ENCODE results near the gene ORC1.

Gene ORC1

DNA sequence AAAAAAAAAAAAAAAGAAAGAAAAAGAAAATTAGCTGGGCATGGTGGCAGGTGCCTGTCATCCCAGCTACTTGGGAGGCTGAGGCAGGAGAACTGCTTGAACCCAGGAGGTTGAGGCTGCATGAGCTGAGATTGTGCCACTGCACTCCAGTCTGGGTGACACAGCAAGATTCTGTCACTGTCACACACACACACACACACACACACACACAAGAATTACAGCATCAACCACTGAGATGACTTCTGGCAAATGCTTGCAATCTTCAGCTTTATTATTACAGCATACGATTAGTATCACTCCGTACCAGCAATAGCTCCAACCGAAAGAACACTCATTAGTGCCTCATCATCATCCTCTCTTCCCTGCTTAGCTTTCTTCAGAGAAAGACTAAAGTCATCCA is 4.6 kb downstream of the ORC1 start:
- Histone ChIP-seq H3K27me3 (ENCODE audit: insufficient read depth, poor library complexity, severe bottlenecking) (no peaks in the 10 kb centered on the region), H3K27ac (replicated peaks) (no peak overlapping the region), H3K4me3 (replicated peaks; ENCODE audit: insufficient read depth, low read length) (no peak overlapping the region)
- TF ChIP-seq POLR2AphosphoS5 (IDR thresholded peaks at IDR 0.05; ENCODE audit: low read depth) (no peak), SPI1 (IDR thresholded peaks at IDR 0.05; ENCODE audit: borderline replicate concordance, low read depth) (no peak), GABPA (IDR thresholded peaks at IDR 0.05; ENCODE audit: low read depth) (no peak)
- TF ChIP-seq, protein P1, sequence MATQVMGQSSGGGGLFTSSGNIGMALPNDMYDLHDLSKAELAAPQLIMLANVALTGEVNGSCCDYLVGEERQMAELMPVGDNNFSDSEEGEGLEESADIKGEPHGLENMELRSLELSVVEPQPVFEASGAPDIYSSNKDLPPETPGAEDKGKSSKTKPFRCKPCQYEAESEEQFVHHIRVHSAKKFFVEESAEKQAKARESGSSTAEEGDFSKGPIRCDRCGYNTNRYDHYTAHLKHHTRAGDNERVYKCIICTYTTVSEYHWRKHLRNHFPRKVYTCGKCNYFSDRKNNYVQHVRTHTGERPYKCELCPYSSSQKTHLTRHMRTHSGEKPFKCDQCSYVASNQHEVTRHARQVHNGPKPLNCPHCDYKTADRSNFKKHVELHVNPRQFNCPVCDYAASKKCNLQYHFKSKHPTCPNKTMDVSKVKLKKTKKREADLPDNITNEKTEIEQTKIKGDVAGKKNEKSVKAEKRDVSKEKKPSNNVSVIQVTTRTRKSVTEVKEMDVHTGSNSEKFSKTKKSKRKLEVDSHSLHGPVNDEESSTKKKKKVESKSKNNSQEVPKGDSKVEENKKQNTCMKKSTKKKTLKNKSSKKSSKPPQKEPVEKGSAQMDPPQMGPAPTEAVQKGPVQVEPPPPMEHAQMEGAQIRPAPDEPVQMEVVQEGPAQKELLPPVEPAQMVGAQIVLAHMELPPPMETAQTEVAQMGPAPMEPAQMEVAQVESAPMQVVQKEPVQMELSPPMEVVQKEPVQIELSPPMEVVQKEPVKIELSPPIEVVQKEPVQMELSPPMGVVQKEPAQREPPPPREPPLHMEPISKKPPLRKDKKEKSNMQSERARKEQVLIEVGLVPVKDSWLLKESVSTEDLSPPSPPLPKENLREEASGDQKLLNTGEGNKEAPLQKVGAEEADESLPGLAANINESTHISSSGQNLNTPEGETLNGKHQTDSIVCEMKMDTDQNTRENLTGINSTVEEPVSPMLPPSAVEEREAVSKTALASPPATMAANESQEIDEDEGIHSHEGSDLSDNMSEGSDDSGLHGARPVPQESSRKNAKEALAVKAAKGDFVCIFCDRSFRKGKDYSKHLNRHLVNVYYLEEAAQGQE (IDR thresholded peaks at IDR 0.05; ENCODE audit: insufficient replicate concordance, low read depth) = no peak
- TF ChIP-seq, protein P2, sequence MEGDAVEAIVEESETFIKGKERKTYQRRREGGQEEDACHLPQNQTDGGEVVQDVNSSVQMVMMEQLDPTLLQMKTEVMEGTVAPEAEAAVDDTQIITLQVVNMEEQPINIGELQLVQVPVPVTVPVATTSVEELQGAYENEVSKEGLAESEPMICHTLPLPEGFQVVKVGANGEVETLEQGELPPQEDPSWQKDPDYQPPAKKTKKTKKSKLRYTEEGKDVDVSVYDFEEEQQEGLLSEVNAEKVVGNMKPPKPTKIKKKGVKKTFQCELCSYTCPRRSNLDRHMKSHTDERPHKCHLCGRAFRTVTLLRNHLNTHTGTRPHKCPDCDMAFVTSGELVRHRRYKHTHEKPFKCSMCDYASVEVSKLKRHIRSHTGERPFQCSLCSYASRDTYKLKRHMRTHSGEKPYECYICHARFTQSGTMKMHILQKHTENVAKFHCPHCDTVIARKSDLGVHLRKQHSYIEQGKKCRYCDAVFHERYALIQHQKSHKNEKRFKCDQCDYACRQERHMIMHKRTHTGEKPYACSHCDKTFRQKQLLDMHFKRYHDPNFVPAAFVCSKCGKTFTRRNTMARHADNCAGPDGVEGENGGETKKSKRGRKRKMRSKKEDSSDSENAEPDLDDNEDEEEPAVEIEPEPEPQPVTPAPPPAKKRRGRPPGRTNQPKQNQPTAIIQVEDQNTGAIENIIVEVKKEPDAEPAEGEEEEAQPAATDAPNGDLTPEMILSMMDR (IDR thresholded peaks at IDR 0.05; ENCODE audit: insufficient read depth, low read length) = no peak
- no peak for DNase-seq (ENCODE audit: low read depth in 1 of 2, low spot score in 1 of 2)

DNA sequence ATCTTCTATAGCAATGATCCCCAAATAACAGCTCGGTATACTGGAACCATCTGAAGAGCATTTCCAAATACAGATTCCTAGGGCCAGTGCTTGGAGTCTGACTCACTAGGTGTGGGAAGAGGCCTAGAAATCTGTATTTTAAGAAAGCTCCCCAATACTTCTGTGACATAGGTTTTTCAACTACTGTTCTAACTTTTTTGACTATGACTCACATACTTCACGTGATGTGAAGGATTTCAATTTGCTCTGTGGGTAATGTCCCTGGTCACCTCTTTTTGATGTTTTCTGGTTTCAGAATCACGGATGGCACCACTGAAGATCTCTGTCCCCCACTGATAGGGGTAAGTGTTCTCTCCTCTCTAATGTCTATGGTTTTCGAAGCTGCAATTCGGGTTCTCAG is 11.0 kb downstream of the ORC1 start:
- DNase-seq (ENCODE audit: low read depth in 1 of 2, low spot score in 1 of 2) = no peak
- Histone ChIP-seq H3K27ac (replicated peaks) (no peak overlapping the region), H3K27me3 (ENCODE audit: insufficient read depth, poor library complexity, severe bottlenecking) (no peaks in the 10 kb centered on the region), H3K4me3 (replicated peaks; ENCODE audit: insufficient read depth, low read length) (no peak overlapping the region)
- TF ChIP-seq, protein P2 (IDR thresholded peaks at IDR 0.05; ENCODE audit: insufficient read depth, low read length) = no peak
- no peak for TF ChIP-seq POLR2AphosphoS5 (IDR thresholded peaks at IDR 0.05; ENCODE audit: low read depth)
- no peak for TF ChIP-seq SPI1 (IDR thresholded peaks at IDR 0.05; ENCODE audit: borderline replicate concordance, low read depth)
- TF ChIP-seq, protein P1 (IDR thresholded peaks at IDR 0.05; ENCODE audit: insufficient replicate concordance, low read depth) = no peak
- no peak for TF ChIP-seq GABPA (IDR thresholded peaks at IDR 0.05; ENCODE audit: low read depth)

DNA sequence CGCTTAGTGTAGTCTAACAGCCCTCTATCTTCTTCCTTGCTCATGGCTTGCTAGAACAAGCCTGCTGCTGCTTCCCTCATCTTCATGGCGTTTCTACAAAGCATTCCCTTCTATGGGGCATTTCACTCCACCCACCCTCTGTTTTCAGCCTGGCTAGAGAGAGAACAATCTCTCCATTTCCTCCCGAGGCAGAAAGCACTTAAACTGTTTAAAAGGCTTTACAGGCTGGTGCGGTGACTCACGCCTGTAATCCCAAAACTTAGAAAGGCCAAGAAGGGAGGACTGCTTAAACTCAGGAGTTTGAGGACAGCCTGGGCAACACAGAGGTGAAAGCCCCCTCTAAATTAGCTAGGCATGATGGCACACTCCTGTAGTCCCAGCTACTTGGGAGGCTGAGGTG is 17.8 kb downstream of the ORC1 start:
- no peak for DNase-seq (ENCODE audit: low read depth in 1 of 2, low spot score in 1 of 2)
- TF ChIP-seq, protein P2 (IDR thresholded peaks at IDR 0.05; ENCODE audit: insufficient read depth, low read length) = no peak
- TF ChIP-seq GABPA (IDR thresholded peaks at IDR 0.05; ENCODE audit: low read depth) = no peak
- TF ChIP-seq SPI1 (IDR thresholded peaks at IDR 0.05; ENCODE audit: borderline replicate concordance, low read depth) = no peak
- TF ChIP-seq, protein P1 (IDR thresholded peaks at IDR 0.05; ENCODE audit: insufficient replicate concordance, low read depth) = no peak
- no peak for TF ChIP-seq POLR2AphosphoS5 (IDR thresholded peaks at IDR 0.05; ENCODE audit: low read depth)
- Histone ChIP-seq H3K4me3 (replicated peaks; ENCODE audit: insufficient read depth, low read length) (no peak overlapping the region), H3K27ac (replicated peaks) (no peak overlapping the region), H3K27me3 (ENCODE audit: insufficient read depth, poor library complexity, severe bottlenecking) (no peaks in the 10 kb centered on the region)
